Iris pigment epithelial cell (primary cell): ENCODE measurements around the gene AICDA.
"Not testable (repeated sequence)": the region's sequence is repeated elsewhere in the genome, so short reads cannot be mapped to it uniquely, and the experiment has no call there.

ENCODE experiments used
- DNase-seq: peaks from one replicate; pipeline ENCODE4 v3.0.0-alpha.2; 2011; ENCODE audit warnings: low read depth

AICDA gene

GRCh38 chr12:8609061-8609570 is 3.5 kb downstream of the AICDA start:
- DNase-seq: peak; percentile 64

DNA sequence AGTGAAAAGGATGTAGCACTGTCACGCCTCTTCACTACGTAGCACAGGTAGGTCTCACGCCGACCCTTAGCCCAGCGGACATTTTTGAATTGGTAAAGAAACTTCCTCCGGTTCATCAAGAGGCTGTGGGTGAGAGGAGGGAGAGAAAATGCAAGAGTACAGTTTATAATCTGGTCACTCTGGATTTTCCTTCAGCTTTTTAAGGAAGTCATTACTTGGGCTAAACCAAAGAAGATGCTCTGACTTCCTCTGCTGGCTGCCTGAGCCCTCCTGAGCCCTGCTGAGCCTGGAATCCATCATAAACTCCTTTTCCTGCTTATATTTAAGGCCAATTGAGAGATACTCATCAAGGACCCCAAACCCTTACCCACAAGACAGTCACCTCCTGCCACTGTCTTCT is 5.8 kb downstream of the AICDA start:
- no peak for DNase-seq

- DNase-seq: no peak
Measured at GRCh38 chr12:8605057-8605456, 7.6 kb downstream of the AICDA start.

DNA sequence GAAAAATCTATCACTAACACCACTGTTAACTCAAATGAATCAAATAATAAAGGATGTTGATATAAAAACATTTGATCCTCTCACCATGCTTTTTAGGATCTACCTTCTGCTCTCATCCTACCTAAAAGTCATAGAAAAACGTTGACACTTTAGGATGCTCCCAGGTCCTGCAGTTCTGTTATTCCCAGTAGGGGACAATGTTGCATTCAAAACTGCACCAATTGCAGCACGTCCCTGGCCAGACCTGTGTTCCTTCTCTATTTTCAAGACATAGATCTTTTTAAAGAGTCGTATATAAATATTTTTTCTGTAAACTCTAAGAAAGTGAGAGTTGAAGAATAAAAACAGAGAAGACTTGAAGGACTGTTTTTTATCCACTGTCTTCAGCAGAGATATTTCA is 8.8 kb downstream of the AICDA start:
- DNase-seq: no peak

DNA sequence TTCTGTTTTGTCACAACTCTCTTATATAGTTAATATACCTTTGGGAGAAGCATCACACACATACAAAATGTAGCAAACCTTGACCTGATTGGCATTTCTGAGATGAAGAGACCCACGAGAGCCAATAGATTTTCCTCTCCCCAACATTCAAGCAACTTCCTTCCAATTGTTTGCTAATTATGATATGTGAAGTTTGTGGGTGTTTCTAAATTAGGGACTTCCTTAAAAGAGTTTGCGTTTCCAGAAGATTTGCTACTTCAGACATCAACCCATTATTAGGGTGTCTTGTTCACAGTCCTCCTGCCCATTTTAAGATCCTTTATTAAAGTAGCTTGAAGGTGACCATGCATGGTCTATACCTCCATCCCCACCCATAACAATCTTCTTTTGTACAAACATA is 9.4 kb downstream of the AICDA start:
- DNase-seq: no peak

GRCh38 chr12:8596561-8596960 is 16.1 kb downstream of the AICDA start:
- no peak for DNase-seq

GRCh38 chr12:8594072-8594471 is 18.6 kb downstream of the AICDA start:
- no peak for DNase-seq

- no peak for DNase-seq
Measured at GRCh38 chr12:8593246-8593645, 19.4 kb downstream of the AICDA start.

DNA sequence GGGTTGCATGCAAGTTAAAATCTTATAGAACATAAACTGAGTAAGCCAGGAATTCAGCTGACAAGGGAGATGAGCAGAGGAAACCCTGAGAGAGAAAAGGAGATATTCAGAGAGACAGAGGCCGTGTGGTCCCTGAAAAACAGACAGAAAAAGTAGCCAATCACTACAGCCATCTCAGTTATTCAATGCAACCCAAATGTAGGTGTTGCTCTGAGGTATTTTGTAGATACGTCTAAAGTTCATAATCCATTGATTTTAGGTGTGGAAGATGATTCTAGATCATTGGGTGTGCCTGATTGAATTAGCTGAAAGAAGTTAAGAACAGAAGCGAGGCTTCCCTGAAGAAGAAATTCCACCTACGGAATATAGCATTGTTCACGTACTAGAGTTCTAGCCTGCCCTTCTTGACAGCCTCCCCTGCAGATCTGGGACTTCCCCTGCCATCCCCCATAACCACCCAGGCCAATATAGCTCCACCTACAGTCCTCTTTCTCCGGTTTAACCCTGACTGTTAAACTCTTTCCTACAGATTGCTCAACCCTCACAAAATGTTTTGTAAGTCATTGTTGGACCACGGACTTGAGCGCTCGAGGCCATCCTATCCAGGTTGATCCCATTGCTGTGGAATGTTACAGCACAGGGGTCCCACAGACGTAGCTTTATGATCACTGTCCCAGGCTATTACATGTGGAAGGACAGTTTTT is 21.7 kb downstream of the AICDA start:
- no peak for DNase-seq

GRCh38 chr12:8589679-8590078 is 23.0 kb downstream of the AICDA start:
- DNase-seq: no peak

DNA sequence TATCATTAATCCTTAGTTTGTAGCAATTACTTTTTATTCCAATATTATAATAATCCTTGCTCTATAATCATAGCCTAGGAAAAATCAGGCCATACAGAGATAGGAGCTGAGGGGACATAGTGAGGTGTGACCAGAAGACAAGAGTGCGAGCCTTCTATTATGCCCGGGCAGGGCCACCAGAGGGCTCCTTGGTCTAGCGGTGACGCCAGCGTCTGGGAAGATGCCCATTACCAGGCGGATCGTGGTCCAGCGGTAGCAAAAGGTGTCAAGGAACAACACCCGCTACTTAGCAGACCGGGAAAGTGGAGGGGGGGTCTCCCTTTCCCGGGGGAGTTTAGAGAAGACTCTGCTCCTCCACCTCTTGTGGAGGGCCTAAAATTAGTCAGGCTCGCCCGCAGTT is 28.2 kb downstream of the AICDA start:
- DNase-seq: not testable (repeated sequence)

GRCh38 chr12:8584004-8584403 is 28.7 kb downstream of the AICDA start:
- DNase-seq: no peak

DNA sequence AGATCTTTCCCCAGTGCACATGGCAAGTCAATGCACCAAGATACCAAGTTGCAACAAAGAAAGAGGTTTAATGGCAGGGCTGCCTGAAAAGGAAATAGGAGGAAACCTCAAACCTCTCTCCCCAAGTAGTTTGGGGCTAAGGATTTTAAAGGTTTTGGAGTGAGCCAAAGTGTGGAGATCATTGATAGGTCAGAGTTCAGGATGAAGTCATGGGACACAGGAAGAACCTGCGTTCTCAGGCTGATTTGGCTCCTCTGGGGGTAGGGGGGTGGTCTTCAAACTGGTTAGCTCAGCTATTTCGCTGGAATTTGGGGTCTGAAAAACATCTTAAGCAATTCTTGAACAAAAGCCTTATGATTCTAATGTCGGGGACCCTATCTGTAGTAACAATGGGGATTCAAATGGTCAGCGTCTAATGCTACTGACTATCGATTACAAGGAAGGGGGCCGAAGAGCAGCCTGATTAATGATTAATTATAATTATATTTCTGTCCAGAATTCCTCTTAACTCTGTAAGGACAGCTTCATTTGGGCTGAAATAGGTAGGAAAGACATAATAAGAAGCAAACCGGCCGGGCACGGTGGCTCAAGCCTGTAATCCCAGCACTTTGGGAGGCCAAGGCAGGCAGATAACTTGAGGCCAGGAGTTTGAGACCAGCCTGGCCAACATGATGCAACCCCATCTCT is 31.4 kb downstream of the AICDA start:
- no peak for DNase-seq

DNA sequence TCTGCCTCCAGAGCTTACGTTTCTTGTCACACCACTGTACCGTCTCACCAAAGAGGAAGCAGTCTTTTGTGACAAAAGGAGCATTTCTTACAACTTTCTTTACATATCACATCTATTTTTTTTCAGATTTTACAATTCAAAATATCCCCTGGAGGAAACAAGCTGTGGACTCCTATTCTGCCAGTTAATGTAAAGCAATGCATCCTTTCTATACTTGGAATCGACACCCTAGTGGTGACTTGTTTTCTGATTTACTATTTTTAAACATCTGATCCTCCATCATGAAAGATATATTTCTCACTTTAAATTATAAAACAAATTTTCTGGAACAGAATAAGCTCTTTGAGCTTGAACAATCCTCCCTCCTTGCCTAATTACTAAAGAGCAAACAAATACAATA is 34.8 kb downstream of the AICDA start:
- DNase-seq: no peak

GRCh38 chr12:8572507-8572906 is 40.2 kb downstream of the AICDA start:
- no peak for DNase-seq

DNA sequence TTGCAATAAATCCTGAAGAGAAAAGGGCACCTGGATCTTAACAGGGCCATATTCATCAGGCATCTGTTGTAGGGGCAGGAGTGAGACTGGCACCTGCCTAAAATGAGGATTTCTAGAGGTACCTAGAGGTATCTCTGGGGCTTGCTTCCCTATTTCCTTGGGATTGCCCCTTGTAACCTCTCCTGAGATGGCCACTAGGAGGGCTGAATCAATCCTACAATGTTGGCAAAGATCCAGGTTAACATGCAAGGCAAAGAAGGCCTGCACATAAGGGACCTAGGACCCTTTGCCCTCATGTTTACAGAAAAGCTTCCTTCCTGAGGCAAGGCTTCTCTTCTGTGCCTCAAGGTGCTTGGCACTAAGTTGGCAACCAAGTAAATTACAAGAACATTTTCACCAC is 46.1 kb downstream of the AICDA start:
- no peak for DNase-seq

- not testable (repeated sequence) for DNase-seq
Measured at GRCh38 chr12:8566052-8566451, 46.6 kb downstream of the AICDA start.

GRCh38 chr12:8564656-8565055 is 48.0 kb downstream of the AICDA start:
- no peak for DNase-seq

DNA sequence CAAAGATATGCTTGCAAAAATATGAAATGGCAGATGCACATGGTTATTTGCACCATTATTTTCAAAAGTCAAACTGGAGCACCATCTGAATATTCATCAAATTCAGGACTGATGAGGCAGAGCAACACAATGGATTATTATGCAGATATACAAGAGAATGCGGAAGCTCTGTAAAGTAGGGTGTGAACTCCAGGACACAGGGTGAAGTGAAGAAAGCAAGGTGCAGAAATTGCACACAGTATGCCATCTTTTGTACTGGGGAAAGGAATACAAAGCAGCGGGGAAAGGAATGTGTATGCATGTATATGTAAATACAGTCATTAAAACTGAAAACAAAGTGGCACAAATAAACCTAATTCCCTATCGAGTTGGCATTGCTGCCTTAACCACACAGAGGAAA is 49.3 kb downstream of the AICDA start:
- DNase-seq: no peak

- no peak for DNase-seq
Measured at GRCh38 chr12:8562310-8562709, 50.3 kb downstream of the AICDA start.

DNA sequence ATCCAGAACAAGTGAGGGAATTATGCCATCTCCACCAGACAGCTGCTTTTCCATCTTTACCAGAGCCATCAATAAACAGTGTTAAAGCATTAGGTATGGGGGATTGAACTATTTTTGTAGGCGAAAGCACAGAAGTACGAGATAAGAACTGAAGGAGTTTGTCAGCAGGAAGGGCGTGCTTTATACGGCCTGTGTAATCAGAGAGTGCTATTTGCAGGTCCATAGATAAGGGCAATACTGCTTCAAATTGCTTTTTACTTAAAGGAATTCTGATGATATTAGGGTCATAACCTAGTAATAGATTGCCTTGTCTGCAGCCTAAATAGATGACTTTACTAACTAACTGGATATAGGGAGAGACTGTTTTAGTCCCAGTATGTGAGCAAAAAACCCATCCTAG is 51.6 kb downstream of the AICDA start:
- DNase-seq: no peak

- no peak for DNase-seq
Measured at GRCh38 chr12:8559676-8560075, 53.0 kb downstream of the AICDA start.

GRCh38 chr12:8556531-8557097 is 56.0 kb downstream of the AICDA start:
- DNase-seq: no peak
